Activated T-helper 9 cell treated with anti-CD3 and anti-CD28 coated beads, Interleukin-2, amount 50 U/mL, for 16 hours (primary cell): ENCODE results near the gene LIME1.

Experiments
- DNase-seq: peaks from one replicate; pipeline ENCODE4 v3.0.0-alpha.2; 2020; ENCODE audit warnings: low read depth

LIME1 gene

DNA sequence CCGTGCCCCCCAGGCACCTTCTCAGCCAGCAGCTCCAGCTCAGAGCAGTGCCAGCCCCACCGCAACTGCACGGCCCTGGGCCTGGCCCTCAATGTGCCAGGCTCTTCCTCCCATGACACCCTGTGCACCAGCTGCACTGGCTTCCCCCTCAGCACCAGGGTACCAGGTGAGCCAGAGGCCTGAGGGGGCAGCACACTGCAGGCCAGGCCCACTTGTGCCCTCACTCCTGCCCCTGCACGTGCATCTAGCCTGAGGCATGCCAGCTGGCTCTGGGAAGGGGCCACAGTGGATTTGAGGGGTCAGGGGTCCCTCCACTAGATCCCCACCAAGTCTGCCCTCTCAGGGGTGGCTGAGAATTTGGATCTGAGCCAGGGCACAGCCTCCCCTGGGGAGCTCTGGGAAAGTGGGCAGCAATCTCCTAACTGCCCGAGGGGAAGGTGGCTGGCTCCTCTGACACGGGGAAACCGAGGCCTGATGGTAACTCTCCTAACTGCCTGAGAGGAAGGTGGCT, 39.1 kb upstream of the LIME1 start:
- DNase-seq = no peak

GRCh38 chr20:63697868-63698545, 38.5 kb upstream of the LIME1 start:
- no peak for DNase-seq

DNA sequence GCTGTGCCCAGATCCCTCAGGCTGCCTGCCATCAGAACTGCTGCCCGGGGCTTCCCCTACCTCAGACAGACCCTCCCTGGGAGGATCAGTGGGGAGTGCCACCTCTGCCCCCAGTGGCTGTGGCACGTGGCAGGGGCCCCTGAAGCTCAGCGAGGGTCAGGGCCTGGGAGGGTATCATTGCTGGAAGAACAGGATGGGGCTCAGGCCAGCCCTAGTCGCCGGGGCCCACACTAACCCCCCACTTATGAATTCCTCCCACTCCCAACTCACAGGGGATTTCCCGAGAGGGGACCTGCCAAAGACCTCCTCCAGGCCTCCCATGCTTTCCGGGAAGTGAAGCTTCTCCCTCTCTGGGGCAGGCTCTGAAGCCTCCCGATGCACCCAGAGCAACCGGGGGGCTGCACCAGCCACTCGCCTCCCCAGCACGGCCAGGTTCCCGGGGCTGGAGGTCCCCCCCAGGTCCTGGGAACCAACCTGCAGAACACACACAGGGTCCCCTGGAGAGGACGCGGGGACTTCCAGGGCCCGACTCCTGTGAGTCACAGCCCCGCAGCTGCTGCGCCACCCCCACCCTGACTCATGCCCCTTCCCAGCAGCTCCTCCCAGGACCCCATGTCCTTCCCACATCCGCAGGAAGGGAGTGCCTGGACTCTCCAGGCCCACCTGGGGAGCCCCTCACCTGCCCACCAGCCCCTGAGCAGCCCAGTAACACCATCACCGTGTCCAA, 37.6 kb upstream of the LIME1 start:
- DNase-seq = peak; percentile 57

- no peak for DNase-seq
Observed at GRCh38 chr20:63699466-63700198, 36.8 kb upstream of the LIME1 start.

DNA sequence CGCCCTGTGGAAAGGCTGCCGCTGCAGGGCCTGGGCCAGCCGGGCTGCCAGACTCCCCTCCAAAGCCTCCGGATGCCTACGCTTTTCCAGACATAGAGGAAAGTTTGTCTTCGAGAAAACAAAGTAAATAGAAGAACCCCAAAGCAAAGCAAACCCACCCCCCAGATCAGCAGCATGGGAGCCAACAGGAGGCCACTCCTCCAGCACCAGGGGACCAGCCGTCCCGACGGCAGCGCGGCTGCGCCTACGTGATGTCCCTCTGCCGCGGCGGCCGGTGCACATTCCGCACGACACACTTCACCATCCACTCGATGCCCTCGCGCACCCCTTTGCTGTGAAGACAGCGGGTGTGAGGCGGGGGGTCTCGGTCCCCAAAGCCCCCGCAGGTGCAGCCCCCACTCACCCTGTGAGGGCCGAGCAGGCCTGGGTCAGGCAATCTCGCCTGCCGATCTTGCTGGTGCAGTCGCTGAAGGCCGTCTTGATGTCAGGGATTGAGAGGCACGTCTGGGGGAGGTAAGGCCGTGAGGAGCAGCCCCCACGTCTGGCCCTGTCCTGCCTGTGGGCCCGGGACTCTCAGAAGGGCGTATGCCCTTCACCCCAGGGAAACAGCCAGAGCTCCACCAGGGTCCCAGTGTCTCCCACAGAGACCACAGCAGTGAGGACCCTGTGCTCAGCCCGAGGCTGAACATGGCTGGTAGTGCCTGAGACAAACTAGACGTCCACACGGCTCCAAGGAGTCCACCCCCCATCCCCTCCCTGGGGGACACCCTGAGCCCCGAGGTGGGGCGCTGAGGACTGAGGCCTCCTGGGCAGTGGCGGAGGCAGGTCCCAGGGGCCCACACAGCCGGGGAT, 36.0 kb upstream of the LIME1 start:
- no peak for DNase-seq

- no peak for DNase-seq
Observed at GRCh38 chr20:63701051-63701328, 35.5 kb upstream of the LIME1 start.

- DNase-seq = no peak
Observed at GRCh38 chr20:63701329-63702035, 35.0 kb upstream of the LIME1 start.

DNA sequence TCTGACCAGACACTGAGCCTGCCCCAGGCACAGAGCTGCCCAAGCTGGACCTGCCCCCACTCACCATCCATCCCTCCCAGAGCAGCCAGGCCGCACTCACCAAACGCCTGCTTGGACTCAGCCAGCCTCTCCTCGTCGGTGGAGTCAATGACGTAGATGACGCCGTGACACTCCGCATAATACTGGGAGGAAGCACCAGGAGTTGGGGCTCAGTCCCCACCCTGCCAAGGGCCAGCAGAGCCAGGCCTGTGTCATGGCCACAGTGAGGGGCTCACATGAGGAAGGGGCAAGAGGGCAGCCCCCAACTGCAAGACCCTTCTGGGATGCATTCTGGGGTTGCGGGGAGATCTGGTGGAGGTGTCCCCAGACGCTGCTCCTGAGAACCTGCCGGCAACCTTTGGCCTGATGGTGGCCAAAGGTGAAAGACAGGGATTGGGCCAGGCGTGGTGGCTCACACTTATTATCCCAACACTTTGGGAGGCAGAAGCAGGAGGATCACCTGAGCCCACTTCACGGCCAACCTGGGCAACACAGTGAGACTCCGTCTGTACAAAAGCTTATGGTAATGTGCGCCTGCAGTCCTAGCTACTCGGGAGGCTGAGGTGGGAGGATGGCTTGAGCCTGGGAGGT, 34.3 kb upstream of the LIME1 start:
- no peak for DNase-seq

DNA sequence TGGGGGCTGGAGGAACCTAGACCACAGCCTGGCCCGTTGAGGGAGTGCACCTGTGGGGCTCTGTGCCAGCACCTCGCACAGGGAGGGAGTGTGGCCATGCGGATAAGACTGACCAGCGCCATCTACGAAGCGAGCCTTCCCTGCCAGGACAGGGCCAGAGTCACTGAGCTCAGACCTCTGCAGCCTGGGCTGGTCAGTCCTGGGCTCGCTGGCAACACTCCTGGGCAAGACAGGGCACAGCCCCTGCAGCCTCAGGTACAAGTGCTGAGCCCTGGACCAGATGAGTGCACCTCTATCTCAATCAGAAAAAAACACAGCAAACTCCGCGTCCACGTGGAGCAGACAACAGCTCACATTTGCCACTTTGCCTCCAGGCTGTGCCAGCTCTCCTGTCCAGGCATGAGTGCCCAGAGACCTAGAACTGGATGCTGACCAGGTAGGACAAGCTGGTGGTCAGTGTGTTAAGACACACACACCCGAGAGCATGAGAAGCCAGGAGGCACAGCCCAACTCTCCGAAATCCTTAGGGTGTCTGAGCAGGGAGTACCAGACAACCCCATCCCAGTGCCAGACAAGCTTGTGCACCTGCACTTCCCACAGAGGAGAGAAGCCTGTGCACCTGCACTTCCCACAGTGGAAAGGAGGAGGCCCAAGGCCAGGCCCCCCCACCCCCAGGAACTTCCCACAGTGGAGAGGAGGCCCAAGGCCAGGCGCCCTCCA, 33.6 kb upstream of the LIME1 start:
- DNase-seq = no peak

DNA sequence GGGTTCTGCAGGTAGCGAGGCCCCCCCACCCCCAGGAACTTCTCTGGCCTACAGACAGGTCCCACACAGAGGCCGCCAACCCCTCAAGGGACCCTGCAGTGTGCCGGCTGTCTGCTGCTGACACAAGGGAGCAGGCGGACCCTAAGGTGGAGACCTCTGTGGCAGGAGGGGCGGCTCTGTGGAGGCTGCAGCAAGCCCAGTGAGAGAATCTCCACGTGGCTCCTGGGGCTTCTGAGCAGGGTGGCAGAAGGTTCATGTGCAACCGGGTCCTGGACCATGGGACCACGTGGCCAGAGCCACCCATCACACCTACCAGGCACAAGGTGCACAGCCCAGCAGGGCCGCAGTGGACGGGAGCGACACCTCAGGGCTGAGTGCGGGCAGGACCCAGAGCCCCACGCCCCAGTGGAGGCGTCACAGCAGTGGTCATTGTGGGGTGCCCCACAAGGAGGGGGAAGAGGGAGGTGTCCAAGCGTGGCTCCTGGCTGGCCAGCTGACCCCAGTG, 32.9 kb upstream of the LIME1 start:
- DNase-seq = no peak

DNA sequence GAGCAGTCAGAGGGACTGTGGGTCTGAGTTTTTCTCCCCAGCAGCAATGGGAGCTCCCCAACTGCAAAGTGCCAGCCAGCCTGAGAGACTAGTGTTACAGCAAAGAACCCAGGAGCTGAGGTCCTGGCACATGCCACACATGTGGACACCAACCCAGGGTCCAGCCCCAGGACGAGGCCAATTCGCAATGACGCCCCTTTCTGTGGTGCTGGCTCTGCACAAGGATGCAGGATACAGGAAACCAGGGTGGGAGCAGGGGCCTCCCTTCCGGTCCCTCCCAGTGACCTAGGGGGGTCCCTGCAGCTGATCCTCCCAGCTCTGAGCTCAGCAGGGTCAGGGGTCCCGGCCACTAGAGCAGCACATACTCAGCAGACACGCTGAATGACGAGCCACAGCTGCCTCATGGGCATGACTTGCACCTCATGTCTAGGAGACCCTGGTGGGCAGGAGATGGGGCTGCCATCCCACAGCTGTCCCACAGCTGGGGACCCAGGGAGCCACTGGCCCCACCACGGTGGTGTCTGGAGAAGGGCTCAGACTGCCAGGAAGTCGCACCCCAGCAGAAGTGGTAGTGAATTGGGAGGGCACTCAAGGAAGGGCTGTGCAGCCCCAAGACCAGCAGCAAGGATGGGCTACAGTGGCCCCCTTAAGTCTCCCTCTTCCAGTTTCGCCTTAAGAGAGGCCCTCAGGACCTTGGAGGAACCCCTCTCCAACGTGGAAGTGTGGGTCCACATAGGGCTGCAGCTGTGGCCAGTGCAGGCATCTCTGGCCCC, 32.3 kb upstream of the LIME1 start:
- no peak for DNase-seq

GRCh38 chr20:63704749-63705117, 31.7 kb upstream of the LIME1 start:
- no peak for DNase-seq

DNA sequence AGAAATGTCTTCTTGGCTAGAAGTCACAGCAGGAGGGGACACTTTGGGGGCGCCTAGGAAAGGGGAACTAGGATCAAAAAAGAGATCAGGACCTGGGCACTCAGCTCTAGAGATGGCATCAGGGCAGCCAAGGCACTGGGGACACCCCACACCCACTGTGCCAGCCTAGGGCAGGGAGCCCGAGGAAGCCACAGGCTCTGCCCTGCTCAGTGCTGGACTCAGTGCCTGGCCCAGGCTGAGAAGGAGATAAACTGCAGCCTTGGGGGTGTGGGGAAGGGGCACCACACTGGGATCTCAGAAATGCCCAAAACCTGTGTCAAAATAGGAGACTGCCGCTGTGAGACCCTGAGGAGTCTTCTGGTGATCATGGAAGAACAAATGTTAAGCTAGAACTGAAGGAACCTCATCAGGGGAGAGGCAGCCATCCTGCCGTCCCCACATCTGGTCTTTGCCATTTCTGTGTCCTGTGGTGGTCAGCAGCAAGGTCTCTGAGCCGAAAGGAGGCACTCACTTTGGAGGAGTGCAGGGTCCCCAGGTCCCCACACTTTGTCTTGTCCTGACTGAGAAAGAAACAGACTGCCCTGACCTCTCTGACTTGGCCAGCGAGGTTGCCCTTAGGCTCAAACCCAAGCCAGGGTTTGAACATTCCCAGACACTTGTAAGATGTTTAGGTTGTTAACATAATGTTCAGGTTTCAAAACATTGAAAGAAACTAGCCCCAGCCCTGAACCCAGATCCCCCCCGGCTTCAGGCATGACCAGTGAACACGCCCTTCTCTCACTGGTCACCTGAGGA, 31.0 kb upstream of the LIME1 start:
- DNase-seq = no peak

DNA sequence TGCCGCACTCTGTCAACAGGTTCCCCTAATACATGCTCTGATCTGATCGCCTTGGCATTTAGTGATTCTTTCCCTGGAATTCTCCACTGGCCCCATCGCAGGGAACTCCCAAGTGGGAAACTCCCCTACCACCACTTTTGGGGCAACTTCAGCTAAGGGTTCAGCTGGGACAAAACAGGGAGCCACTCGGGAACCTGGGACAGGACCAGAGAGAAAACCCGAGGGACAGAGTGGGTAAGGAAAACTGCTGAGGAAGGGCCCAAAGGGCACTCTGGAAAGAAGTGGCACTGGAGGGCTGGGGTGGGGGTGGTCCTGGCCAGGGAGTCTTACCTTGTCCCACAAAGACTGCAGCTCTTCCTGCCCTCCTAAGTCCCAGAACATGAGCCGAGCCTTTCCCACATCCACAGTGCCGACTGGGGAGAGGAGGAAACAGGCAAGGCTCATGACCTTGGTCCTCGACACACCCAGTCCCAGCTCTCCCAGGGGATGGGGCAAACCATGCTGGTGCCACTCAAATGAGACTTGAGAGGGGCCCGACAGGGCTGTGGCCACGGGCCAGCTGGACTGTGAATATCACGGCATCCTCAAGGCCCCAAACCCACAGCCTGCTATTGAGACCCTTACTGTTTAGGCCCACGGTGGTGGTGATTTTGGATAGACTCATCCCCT, 30.3 kb upstream of the LIME1 start:
- no peak for DNase-seq

GRCh38 chr20:63706852-63707557, 29.5 kb upstream of the LIME1 start:
- DNase-seq = peak; percentile 42

- DNase-seq = peak; percentile 85
Observed at GRCh38 chr20:63707558-63708300, 28.7 kb upstream of the LIME1 start, which contains the start of the genes ARFRP1 and ZGPAT. Gene ARFRP1 (minus strand): TSS chr20:63707976. CDS start chr20:63707091, 885 bp downstream. Gene ZGPAT (plus strand): TSS chr20:63708039. CDS start chr20:63708581, 542 bp downstream.
